HT1080 (cell line): ENCODE measurements around the gene USP32. TPM values are rescaled to one million over a fixed set of nuclear protein-coding genes. Genes with fewer than 3 reads are reported as not detected.
"Not testable (repeated sequence)": the region's sequence is repeated elsewhere in the genome, so short reads cannot be mapped to it uniquely, and the experiment has no call there.

ENCODE experiments used
- DNase-seq: peaks from one replicate; pipeline ENCODE4 v3.0.0-alpha.2; 2015; ENCODE audit warnings: low read depth
- polyA plus RNA-seq, 2 experiments: library from polyadenylated mRNA; depleted of rRNA; stranded (reverse); fragments of >200 nt; gene quantifications; 2 replicates each; pipeline ENCODE4 v1.2.3, GENCODE V29; 2015
- total RNA-seq: library from RNA; depleted of rRNA; stranded (reverse); fragments of >200 nt; shearing (Covaris generic); gene quantifications from 2 replicates; pipeline ENCODE4 v1.2.3, GENCODE V29; 2014; rRNA removed

The USP32 gene, protein sequence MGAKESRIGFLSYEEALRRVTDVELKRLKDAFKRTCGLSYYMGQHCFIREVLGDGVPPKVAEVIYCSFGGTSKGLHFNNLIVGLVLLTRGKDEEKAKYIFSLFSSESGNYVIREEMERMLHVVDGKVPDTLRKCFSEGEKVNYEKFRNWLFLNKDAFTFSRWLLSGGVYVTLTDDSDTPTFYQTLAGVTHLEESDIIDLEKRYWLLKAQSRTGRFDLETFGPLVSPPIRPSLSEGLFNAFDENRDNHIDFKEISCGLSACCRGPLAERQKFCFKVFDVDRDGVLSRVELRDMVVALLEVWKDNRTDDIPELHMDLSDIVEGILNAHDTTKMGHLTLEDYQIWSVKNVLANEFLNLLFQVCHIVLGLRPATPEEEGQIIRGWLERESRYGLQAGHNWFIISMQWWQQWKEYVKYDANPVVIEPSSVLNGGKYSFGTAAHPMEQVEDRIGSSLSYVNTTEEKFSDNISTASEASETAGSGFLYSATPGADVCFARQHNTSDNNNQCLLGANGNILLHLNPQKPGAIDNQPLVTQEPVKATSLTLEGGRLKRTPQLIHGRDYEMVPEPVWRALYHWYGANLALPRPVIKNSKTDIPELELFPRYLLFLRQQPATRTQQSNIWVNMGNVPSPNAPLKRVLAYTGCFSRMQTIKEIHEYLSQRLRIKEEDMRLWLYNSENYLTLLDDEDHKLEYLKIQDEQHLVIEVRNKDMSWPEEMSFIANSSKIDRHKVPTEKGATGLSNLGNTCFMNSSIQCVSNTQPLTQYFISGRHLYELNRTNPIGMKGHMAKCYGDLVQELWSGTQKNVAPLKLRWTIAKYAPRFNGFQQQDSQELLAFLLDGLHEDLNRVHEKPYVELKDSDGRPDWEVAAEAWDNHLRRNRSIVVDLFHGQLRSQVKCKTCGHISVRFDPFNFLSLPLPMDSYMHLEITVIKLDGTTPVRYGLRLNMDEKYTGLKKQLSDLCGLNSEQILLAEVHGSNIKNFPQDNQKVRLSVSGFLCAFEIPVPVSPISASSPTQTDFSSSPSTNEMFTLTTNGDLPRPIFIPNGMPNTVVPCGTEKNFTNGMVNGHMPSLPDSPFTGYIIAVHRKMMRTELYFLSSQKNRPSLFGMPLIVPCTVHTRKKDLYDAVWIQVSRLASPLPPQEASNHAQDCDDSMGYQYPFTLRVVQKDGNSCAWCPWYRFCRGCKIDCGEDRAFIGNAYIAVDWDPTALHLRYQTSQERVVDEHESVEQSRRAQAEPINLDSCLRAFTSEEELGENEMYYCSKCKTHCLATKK (N-terminal part only)
- total RNA-seq: 31.7 and 34.4 TPM in 2 replicates
- polyA plus RNA-seq (2015; cell fraction: cytosol; rRNA removed): 19.8 and 26.1 TPM in 2 replicates
- 20.5 and 23.5 TPM in 2 replicates for polyA plus RNA-seq (2015; cell fraction: nucleus; rRNA removed)

DNA sequence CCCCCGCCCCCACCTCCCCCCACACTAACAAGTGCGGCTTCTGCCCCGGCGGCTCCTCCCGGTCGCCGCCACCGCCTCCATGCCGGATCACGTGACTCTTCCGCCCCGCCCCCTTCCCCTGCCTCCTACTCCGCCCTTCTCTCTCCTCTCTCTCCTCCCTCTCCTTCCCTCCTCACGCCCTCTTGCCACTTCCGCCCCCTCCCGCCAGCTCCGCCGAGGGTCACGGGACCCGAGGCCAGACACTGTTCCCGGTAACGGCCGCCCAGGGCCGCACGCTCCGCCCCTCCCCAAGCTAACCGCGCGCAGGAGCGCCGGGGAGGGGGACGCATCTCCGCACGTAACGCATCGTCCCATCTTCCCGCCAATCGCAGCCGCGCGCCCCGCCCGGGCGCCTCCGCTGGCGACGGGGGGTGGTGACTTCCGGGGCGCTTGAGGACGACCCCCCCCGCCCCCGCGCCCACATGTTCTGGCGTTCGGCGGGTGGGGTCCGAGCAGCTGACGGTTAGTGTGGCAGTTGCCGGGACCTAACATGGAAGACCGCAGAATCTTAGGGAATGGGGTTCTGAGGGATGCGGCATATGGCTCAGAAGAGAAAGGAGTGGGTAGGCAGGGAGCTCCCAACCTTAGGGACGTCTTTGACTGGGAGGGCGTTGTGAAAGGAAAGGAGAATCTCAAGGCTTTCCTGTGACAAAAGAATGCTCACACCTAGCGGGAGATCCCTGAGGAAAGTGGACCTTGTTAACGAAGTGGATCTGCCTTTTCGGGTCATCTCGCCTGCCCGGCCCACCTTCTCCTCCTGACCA lies at the start of gene USP32:
Gene USP32, minus strand, starts transcription at position 92 of the 803 bp plus-strand sequence. CDS start 194 bp downstream, outside the sequence.
- DNase-seq: peak; percentile 98

DNA sequence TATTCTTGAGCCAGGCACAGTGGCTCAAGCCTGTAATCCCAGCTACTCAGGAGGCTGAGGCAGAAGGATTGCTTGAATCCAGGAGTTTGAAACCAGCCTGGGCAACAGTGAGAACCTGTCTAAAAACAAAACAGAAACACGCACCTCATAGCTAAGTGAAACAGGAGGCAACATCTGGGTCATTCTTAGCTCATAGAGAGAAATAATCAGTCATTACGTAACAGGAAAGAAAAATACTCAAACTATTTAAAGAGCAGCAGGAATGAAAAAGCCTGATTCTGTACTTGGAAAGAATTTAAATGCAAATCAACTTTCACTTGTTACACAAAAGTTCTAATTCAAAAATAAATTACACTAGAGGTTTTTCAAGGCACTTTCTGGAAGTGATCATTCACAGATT lies 47.6 kb upstream of the USP32 start:
- DNase-seq: peak; percentile 10

DNA sequence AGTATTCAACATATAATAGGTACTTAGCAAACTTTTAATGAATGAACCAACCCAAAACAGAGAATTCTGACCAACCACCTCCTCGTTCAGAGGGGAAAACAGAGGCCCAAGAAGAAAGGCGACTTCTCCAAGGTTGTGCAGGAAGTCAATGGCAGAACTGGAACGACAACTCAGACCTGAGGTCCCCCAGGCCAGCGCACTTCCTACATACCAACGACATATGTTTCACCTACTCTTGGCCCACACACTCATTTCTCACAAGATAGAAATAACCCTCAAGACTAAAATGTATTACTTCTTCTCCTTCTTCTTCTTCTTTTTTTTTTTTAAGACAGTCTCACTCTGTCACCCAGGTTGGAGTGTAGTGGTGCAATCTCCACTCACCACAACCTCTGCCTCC lies 44.7 kb upstream of the USP32 start:
- no peak for DNase-seq

DNA sequence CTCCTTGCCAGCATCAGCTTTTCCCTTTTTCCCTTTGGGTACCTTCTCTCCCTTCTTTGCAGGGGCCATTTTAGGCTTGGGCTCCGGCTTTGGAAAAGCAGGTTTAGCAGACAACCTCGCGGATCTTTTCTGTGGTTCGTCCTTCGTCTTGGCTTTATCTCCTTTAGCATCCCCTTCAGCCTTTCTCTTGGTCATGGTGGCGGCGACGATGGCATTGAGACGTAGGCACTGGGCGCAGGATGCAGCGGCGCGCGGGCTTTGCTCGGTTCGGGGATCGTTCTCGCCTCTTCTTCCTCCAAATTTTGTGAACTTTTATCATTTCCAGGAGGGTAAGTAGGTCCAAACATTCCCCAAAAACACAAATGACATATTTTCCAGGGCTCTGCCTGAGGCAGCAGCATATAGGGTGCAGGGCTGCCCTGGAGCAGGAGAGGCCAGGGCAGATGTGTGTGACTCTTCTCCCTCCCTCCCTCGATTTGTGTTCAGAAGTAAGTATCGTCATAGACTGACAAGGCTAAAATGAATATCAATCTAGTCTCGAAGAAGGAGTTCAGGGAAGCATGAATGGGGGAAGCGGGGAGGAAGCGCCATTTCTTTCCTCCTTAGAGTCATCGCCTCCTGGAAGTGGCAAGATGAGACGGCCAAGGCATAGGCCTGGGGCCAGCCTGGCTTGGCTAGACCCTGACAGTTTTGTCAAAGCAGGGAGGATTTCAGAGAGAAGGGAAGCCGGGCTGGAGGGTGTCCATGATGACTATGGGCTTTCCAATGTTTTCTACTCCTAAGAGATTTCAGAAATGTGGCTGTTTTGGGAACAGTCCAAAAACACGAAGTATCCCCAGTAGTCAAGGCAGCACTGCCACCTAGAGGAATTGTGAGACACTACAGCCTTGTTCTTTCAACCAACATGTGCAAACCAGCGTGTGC lies 43.6 kb upstream of the USP32 start:
- peak; percentile 78 for DNase-seq

DNA sequence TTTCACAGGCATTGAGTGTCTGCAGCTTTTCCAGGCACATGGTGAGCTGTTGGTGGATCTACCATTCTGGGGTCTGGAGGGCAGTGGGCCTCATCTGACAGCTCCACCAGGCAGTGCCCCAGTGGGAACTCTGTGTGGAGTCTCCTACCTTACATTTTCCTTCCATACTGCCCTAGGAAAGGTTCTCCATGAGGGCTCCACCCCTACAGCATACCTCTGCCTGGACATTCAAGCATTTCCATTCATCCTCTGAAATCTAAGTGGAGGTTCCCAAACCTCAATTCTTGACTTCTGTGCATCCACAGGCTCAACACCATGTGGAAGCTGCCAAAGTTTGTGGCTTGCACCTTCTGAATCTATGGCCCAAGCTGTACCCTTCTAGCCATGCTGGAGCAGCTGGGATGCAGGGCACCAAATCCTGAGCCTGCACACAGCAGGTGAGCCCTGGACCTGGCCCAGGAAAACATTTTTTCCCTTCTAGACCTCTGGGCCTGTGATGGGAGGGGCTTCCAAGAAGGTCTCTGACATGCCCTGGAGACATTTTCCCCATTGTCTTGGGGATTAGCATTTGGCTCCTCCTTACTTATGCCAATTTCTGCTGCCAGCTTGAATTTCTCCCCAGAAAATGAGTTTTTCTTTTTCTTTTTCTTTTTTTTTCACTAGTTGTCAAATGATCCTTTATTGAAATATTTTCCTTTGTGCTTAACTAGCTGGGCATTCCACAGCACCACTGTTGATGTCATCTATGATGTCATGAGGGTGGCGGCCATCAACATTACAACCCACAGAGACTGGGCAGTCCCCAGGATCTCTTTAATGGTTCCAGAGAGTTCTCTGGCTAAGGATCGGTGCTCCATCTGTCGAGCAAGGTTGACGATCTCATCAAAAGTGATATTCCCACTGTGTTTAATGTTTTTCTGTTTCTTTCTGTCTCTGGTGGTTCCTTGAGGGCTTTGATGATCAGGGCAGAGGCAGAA lies 41.4 kb upstream of the USP32 start:
- DNase-seq: not testable (repeated sequence)

DNA sequence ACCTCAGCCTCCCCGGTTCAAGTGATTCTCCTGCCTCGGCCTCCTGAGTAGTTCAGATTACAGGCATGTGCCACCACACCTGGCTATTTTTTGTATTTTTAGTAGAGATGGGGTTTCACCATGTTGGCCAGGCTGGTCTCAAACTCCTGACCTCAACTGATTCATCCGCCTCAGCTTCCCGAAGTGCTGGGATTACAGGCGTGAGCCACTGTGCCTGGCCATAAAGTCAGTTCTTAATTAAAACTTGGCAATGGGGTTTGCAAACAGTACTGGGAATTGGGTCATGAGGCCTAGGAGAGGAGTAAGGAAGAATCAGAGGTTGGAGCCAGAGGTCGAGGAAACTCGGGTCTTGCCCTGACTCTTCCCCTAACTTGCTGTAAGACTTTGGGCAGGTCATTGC lies 38.6 kb upstream of the USP32 start:
- not testable (repeated sequence) for DNase-seq

DNA sequence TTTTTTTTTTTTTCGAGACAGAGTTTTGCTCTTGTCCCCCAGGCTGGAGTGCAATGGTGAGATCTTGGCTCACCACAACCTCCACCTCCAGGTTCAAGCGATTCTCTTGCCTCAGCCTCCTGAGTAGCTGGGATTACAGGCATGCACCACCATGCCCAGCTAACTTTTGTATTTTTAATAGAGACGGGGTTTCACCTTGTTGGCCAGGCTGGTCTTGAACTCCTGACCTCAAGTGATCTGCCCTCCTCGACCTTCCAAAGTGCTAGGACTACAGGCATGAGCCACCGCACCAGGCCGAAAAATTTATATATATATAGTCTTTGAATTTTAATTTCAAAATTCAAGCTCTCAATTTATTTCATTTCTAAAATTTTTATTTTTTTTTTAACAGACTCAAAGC lies 36.6 kb upstream of the USP32 start:
- not testable (repeated sequence) for DNase-seq

DNA sequence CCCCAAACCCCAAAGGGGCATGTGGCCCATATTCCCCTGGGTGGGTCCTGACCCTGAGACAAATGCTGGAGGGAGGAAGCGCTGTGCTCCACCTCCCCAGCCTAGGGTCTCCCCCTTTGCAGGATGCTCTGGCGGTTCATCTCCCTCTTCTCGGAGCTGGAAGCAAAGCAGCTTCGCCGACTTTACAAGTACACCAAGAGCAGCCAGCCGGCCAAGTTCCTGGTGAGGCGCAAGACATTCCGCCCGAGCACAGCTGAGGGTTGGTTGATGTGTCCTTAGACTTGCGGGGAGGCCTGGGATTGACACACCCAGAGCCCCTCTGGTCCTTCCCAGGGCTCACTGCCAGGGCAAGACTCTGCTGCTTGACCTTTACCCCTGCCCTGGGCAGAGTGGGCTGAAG lies 34.7 kb upstream of the USP32 start:
- no peak for DNase-seq

DNA sequence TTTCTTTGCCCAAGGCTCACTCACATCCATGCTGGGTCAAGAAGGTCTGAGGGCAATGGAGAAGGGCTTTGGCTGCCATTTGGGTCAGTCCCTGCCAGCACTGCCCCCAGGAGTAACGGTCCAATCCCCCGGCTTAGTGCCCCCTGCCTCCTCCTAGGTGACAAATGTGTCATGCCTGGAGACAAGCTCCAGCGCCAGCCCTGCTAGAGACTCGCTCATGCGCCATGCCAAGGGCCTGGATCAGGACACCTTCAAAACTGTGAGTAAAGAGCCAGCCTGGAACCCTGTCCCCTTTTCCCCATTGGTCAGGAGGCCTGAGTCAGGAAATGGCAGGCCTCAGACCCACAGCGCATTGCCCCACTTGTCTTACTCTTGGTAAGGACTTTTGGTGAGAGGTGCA lies 33.7 kb upstream of the USP32 start:
- no peak for DNase-seq

DNA sequence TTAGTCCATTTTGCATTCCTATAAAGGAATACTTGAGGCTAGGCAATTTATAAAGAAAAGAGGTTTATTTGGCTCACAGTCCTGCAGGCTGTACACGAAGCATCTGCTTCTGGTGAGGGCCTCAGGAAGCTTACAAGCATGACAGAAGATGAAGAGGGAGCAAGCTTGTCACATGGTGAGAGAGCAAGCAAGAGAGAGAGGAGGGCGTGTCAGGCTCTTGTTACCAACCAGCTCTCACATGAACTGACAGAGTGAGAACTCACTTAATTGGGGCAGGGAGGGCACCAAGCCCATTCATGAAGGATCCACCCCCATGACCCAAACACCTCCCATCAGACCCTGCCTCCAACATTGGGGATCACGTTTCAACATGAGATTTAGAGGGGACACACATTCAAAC lies 31.9 kb upstream of the USP32 start:
- no peak for DNase-seq

DNA sequence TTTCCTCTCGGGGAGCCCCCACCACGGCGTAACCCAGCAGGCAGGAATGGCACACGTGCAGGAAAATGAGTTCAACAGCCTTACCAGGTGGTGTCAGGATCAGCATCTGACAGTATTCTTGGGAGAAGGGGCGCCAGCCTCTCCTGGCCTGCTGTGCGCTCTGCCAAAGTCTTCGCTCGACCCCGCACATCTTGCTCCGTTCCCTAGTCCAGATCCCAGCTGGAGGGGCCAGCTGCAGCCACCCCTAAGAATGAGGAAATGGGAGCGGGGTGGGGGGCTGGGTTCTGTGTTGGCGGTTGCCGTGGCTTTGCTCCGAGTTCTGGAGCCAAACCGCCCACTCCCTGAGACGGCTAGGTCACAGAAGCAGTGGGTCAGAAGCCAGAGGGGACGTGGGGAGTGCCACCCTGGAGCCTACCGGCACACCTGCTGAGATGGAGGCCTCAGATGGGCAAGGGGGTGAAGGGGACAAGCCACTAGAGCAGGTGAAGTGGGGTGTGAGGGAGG lies 30.3 kb upstream of the USP32 start, which contains the start of gene CHCT1:
Gene CHCT1, plus strand, starts transcription at position 328 of the 504 bp plus-strand sequence. Its CDS starts 104 bp downstream, at position 432.
- no peak for DNase-seq

DNA sequence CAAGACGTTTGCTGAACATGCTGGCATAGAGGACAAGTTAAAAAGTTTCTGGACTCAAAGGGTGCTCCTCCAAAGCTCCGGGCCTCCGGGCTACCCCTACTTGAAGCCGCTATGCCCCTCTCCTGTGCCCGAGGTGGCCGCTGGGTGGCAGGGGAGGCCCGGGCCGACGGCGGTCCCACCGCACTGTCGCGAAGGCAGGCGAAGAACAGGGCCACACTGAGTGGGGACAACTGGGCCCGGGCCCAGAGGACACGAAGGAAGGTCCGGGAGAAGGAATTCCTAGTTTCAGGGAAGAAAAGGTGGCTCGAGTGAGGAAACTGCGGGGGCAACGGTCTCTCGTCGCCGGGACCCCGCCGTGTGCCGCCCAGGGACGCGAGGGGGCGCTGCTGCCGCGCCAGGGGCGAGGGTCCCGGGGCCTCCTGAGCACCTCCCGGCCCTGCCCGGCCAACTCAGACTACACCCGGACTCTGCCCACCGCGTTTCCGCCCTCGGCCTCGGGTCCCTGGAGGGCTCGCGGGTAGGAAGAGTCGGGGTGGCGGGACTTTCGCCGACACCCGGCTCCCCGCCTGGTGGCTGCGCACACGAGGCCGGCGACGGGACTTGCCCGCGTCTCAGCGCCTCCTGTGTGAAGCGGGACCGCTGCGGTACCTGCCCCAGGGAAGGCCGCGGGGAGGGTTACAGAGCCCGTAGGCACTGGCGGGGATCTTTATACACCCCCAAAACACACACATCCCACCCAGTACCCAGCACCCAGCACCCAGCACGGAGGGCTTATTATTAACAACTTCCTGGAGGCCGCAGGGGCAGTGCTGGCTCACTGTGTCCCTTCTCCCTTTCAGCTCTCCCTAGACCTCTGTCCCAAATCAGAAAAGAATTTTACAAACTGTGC lies 29.6 kb upstream of the USP32 start:
- DNase-seq: no peak

DNA sequence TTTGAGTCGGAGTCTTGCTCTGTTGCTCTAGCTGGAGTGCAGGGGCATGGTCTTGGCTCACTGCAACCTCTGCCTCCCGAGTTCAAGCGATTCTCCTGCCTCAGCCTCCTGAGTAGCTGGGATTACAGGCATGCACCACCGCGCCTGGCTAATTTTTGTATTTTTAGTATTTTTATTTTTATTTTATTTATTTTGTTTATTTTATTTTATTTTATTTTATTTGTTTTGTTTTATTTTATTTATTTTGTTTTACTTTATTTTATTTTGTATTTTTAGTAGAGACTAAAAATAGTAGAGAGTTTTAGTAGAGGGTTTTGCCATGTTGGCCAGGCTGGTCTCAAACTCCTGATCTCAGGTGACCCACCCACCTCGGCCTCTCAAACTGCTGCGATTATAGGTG lies 27.9 kb upstream of the USP32 start:
- DNase-seq: not testable (repeated sequence)

DNA sequence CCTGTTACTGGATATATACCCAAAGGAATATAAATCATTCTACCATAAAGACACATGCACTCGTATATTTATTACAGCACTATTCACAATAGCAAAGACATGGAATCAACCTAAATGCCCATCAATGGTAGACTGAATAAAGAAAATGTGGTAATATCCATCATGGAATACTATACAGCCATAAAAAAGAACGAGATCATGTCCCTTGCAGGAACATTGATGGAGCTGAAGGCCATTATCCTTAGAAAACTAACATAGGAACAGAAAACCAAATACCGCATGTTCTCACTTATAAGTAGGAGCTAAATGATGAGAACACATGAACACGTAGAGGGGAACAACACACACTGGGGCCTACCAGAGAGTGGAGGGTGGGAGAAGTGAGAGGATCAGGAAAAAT lies 27.1 kb upstream of the USP32 start:
- DNase-seq: not testable (repeated sequence)

DNA sequence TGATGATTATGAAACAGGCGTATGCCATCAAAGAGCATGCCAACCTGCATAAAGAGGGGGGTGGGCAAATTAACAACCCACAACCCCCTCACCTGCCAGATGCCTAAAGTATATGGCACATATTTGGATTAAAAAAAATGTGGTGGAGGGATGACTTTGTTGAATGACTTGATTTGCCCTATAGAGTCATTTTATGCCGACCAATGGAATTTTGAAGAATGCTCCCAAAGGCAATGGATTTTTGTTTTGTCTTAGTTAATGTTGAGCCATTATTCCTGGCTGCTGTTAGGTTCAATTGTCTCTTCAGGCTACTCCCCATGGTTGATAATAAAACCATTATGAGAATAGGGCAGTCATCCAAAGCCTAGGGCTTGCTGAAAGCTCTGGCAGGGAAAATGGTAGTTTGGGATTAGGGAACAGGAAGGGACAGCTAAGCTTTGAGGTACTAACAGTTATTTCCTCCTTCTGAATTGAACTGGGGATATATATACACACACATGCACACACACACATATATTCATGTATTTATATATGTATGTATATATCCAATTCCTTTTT lies 24.5 kb upstream of the USP32 start:
- no peak for DNase-seq

DNA sequence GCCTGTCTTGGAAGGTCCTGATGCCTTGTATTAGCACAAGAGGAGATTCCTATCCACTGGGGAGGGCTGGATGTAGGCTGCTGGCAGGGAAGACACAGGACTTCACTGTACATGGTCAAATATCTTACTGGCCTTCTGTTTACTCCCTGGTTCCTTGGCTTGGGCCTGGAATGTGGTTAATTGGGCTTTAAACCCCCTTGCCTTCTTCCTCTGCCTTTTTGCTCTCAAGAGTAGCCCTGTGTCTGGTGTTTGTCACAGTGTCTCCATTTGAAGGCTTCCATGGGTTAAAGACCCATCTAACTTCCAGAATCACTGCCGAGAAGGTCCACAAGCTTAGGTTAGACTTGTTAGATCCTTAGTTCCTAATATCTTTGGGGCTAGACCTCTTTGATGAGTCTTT lies 23.2 kb upstream of the USP32 start:
- no peak for DNase-seq
